ENCODE results near the gene SUMF1.

DNA sequence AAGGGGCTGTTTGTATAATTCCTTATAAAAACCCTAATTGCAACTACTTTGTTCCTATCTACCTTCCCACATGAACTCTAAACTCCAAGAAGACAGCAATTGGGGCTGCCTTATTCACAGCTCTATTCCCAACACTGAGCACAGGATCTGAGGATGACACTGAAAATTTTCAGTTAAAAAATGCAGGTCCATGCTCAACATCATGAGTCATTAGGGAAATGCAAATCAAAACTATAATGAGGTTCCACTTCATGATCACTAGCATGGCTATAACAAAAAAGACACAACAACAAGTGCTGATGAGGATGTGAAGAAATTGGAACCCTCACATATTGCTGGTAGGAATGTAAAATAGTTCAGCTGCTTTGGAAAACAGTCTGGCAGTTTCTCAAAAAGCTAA, 12.9 kb downstream of the SUMF1 start:
- TF ChIP-seq, protein P1, sequence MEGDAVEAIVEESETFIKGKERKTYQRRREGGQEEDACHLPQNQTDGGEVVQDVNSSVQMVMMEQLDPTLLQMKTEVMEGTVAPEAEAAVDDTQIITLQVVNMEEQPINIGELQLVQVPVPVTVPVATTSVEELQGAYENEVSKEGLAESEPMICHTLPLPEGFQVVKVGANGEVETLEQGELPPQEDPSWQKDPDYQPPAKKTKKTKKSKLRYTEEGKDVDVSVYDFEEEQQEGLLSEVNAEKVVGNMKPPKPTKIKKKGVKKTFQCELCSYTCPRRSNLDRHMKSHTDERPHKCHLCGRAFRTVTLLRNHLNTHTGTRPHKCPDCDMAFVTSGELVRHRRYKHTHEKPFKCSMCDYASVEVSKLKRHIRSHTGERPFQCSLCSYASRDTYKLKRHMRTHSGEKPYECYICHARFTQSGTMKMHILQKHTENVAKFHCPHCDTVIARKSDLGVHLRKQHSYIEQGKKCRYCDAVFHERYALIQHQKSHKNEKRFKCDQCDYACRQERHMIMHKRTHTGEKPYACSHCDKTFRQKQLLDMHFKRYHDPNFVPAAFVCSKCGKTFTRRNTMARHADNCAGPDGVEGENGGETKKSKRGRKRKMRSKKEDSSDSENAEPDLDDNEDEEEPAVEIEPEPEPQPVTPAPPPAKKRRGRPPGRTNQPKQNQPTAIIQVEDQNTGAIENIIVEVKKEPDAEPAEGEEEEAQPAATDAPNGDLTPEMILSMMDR (IDR thresholded peaks at IDR 0.05; ENCODE audit: low read length), result no peak
- TF ChIP-seq EZH2 (optimal IDR thresholded peaks at IDR 0.05; ENCODE audit: low read depth, low read length) (no peak), EZH2phosphoT487 (IDR thresholded peaks at IDR 0.05; ENCODE audit: low read length) (no peak)
